ENCODE results near the gene TMED8. TPM values are rescaled to one million over a fixed set of nuclear protein-coding genes. Genes with fewer than 3 reads are reported as not detected.

Gene TMED8
- total and polyA plus RNA-seq, 2 of the 13 experiments (the other 11 are each of a cell fraction or from before 2014, with no cell fraction given), result 6.0 to 11.7 TPM

GRCh38 chr14:77376771-77377501, at the start of gene TMED8, which contains the start of gene SAMD15 (continued):
- TF ChIP-seq DNMT1 (CRISPR knock-in tag; IDR thresholded peaks at IDR 0.05) (no peak), SMC3 (IDR thresholded peaks at IDR 0.05; ENCODE audit: low read length) (no peak), ZNF746 (CRISPR knock-in tag; IDR thresholded peaks at IDR 0.05) (no peak), ZSCAN22 (CRISPR knock-in tag; IDR thresholded peaks at IDR 0.05) (no peak), ZBTB2 (CRISPR knock-in tag; IDR thresholded peaks at IDR 0.05; ENCODE audit: low read depth) (no peak), ZNF354B (CRISPR knock-in tag; IDR thresholded peaks at IDR 0.05) (no peak), TIGD3 (CRISPR knock-in tag; IDR thresholded peaks at IDR 0.05; ENCODE audit: borderline replicate concordance) (no peak), ZNF691 (CRISPR knock-in tag; IDR thresholded peaks at IDR 0.05; ENCODE audit: borderline replicate concordance, low read depth) (no peak), GMEB2 (CRISPR knock-in tag; IDR thresholded peaks at IDR 0.05; ENCODE audit: low read depth) (no peak), CSRNP2 (CRISPR knock-in tag; conservative IDR thresholded peaks at IDR 0.05; ENCODE audit: low read depth) (no peak), ZNF687 (CRISPR knock-in tag; IDR thresholded peaks at IDR 0.05) (peak; percentile 74), ZNF446 (CRISPR knock-in tag; IDR thresholded peaks at IDR 0.05) (no peak), ZNF598 (CRISPR knock-in tag; IDR thresholded peaks at IDR 0.05; ENCODE audit: borderline replicate concordance) (0 out of 2 replicates have a peak, but pooled peaks have one; percentile 45), GABPA (IDR thresholded peaks at IDR 0.05; ENCODE audit: low read depth, low read length) (peak; percentile 56), GABPA (CRISPR knock-in tag; IDR thresholded peaks at IDR 0.05; ENCODE audit: low read depth) (peak; percentile 92), HES4 (CRISPR knock-in tag; IDR thresholded peaks at IDR 0.05; ENCODE audit: borderline replicate concordance) (0 out of 2 replicates have a peak, but pooled peaks have one; percentile 63), PTBP1 (IDR thresholded peaks at IDR 0.05; ENCODE audit: low read depth, low read length, poor library complexity, severe bottlenecking) (no peak), ZNF556 (CRISPR knock-in tag; IDR thresholded peaks at IDR 0.05; ENCODE audit: borderline replicate concordance) (no peak)
